Occipital lobe (tissue), 2 donors: Measurements from ENCODE around the gene NUDT4. TPM values are rescaled to one million over a fixed set of nuclear protein-coding genes. Genes with fewer than 3 reads are reported as not detected.
"Not testable (repeated sequence)": the region's sequence is repeated elsewhere in the genome, so short reads cannot be mapped to it uniquely, and the experiment has no call there.

ENCODE experiments used
- DNase-seq: peaks from one replicate; lab custom pipeline; 2025; lab: John Stamatoyannopoulos, UW
- total RNA-seq: library from RNA; depleted of rRNA; stranded (reverse); fragments of >200 nt; gene quantifications from one replicate; pipeline ENCODE4 v1.2.3, GENCODE V29; 2014

The NUDT4 gene
- total RNA-seq, 1 donor from 2014 or later = 151 TPM

DNA sequence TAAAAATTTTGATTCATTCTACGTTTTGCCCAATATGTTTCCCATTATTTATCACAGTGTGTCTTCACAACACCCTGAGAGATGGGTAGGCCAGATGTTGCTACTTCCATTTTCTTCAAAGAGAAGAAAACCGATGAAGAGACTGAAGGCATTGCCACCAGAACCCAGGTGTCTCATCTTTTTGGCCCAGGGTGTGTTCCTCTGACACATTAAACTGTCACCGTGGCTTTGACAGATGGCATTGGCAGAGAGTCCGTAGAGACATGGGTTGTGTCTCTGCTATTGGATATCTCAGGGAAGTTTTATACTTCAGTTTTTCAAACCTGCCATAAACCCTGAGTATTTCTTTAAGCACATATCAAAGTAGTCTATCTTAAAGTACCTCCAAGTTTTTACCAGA is 11.3 kb upstream of the NUDT4 start:
- DNase-seq = no peak

GRCh38 chr12:93368766-93369165 is 9.0 kb upstream of the NUDT4 start:
- no peak for DNase-seq

GRCh38 chr12:93369505-93369904 is 8.2 kb upstream of the NUDT4 start:
- DNase-seq = no peak

DNA sequence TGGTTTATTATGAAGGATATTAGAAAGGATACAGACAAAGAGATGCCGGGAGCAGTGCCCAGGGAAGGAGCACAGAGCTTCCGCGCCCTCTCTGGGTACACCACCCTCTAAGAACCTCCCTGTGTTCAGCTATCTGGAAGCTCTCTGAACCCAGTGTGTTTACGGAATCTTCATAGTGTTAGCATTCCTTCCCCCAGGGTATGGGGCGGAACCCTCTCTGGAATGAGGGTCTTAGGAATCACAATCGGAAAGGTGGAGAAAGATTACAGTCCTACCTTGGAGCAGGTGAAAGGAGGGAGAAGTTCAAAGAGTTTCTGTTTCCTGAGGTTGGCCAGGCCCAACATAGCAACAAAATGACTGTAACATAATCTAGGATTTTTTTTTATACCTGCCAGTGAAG is 6.8 kb upstream of the NUDT4 start:
- no peak for DNase-seq

- DNase-seq = no peak
Observed at GRCh38 chr12:93373961-93374656, 3.6 kb upstream of the NUDT4 start.

DNA sequence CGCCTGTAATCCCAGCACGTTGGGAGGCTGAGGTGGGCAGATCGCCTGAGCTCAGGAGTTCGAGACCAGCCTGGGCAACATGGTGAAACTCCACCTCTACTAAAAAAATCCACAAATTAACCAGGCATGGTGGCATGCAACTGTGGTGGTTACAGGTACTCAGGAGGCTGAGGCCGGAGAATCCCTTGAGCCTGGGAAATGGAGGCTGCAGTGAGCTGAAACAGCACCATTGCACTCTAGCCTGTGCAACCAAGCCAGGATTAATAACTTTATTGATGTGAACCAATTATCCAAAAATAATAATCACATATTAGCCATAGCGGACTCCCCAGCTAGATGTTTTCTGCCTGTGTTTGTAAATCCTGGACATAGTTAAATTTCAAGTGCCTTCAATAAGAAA is 1.8 kb upstream of the NUDT4 start:
- DNase-seq = no peak

GRCh38 chr12:93376436-93377251 is 1.1 kb upstream of the NUDT4 start:
- DNase-seq = no peak

DNA sequence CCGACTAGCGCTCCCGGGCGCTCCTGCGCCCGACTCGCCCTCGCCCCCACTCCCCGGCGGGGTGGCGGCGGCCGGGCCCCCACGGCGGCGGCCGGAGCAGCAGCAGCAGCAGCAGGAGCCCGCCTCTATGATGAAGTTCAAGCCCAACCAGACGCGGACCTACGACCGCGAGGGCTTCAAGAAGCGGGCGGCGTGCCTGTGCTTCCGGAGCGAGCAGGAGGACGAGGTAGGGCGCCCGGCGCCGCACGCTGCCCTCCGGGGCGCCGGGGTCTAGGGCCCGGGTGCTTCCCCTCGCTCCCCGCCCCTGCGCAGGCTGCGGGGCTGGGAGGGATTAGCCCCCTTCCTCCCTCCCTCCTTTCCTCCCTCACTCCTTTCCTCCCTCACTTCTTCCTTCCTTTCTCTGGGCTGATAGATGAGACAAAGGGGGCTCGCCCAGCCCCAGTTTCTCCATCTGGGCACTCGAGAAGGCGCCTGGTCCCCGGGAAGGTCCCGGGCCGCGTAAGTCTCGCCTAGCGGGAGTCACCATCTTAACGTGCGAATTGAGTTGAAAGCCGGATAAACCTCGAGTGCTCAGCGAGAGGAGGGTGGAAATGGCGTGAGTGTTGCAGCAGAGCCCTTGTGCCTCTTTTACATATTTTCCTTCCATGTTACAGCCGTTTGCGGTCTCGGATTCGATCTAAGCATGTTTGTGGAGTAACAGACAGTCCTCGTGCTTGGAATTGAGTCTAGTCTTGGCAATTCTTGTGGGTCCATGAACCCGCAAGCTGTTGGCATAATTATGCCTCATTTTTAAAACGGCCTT is 672 bp downstream of the NUDT4 start:
- DNase-seq = peak; percentile 31

GRCh38 chr12:93378998-93379325 is 1.2 kb downstream of the NUDT4 start:
- DNase-seq = no peak

- no peak for DNase-seq
Observed at GRCh38 chr12:93379326-93379980, 1.7 kb downstream of the NUDT4 start.

DNA sequence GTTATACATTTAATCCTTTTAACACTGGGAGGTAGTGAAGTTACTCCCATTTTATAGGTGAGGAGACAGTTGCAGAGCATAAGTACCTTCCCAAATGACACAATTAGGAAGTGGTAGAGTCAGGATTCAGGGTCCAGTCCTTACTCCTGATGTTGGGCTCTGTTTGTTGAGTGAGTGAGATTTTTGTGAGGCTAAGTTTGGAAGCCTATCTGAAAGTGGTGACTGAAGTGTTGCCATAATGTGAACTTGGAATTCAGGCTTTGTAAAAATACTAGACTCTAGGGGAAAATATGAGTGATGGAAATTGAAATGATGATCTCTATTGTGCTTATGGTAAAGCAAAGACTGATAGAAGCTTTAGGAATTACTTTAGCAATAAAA is 2.2 kb downstream of the NUDT4 start:
- DNase-seq = no peak

- no peak for DNase-seq
Observed at GRCh38 chr12:93380480-93381121, 2.9 kb downstream of the NUDT4 start.

- no peak for DNase-seq
Observed at GRCh38 chr12:93381161-93381975, 3.6 kb downstream of the NUDT4 start.

- not testable (repeated sequence) for DNase-seq
Observed at GRCh38 chr12:93381976-93382437, 4.3 kb downstream of the NUDT4 start.

- no peak for DNase-seq
Observed at GRCh38 chr12:93387780-93388179, 10.1 kb downstream of the NUDT4 start.

GRCh38 chr12:93390031-93390430 is 12.3 kb downstream of the NUDT4 start:
- DNase-seq = no peak

DNA sequence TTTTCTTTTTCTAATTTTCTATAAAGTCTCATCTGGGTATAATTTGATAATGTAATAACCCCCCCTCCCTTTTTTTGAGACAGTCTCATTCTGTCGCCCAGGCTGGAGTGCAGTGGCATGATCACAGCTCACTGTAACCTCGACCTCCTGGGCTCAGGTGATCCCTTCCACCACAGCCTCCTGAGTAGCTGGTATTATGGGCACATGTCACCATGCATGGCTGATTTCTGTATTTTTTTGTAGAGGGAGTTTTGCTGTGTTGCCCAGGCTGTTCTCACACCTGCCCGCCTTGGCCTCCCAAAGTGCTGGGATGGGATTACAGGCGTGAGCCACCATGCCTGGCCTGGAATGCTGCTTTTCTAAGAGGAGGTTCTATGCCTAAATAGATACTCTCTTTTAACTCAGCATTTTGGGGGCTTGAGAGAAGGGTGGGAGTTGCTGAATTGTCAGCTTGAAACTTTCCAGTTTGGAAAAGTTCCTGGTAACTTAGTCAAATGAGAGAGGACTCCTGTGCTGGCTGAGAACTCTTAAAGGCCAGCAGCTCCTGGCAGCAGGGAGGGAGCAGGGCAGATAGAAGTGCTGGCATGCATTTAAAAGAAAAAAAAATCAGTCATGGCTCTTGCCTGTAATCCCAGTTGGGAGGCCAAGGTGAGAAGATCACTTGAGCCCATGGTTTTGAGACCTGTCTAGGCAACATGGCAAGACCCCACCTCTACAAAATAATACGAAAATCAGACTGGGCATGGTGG is 13.0 kb downstream of the NUDT4 start:
- DNase-seq = no peak

GRCh38 chr12:93393425-93393824 is 15.7 kb downstream of the NUDT4 start:
- DNase-seq = no peak

- DNase-seq = no peak
Observed at GRCh38 chr12:93397412-93397811, 19.7 kb downstream of the NUDT4 start.
